TTC549 (cell line): ENCODE data around the gene TNFRSF12A.

Experiments
- FAIRE-seq: peaks from 2 replicates; lab custom pipeline; 2012; peaks lifted over from hg19 to GRCh38; lab: Jason Lieb, UNC

TNFRSF12A gene

GRCh38 chr16:3012828-3013420 lies 7.2 kb upstream of the TNFRSF12A start, which contains the start of gene CLDN9:
TSS of gene CLDN9 (plus strand) at chr16:3012923. CDS start at chr16:3013363, 440 bp downstream.
- no peak for FAIRE-seq

GRCh38 chr16:3013491-3013951 lies 6.6 kb upstream of the TNFRSF12A start:
- FAIRE-seq: no peak

GRCh38 chr16:3013998-3014690 lies 6.0 kb upstream of the TNFRSF12A start:
- no peak for FAIRE-seq

- FAIRE-seq: no peak
These were observed 5.2 kb upstream of the TNFRSF12A start for GRCh38 chr16:3014971-3015370.

- FAIRE-seq: no peak
These were observed 4.2 kb upstream of the TNFRSF12A start for GRCh38 chr16:3015865-3016521.

- no peak for FAIRE-seq
These were observed 2.8 kb upstream of the TNFRSF12A start for GRCh38 chr16:3017344-3017743.

GRCh38 chr16:3017794-3018506 lies 2.2 kb upstream of the TNFRSF12A start, which contains the start of gene CLDN6:
TSS of gene CLDN6 (minus strand) at chr16:3018183. CDS start at chr16:3016021, 2,162 bp downstream.
- no peak for FAIRE-seq

GRCh38 chr16:3019594-3020246 lies 448 bp upstream of the TNFRSF12A start:
- no peak for FAIRE-seq

GRCh38 chr16:3020604-3021448 lies 658 bp downstream of the TNFRSF12A start:
- no peak for FAIRE-seq

- FAIRE-seq: peak; percentile 74
These were observed 1.5 kb downstream of the TNFRSF12A start for GRCh38 chr16:3021449-3022207.

- no peak for FAIRE-seq
These were observed 2.1 kb downstream of the TNFRSF12A start for GRCh38 chr16:3022208-3022683.

- no peak for FAIRE-seq
These were observed 2.7 kb downstream of the TNFRSF12A start for GRCh38 chr16:3022684-3023414.

GRCh38 chr16:3023415-3023668 lies 3.2 kb downstream of the TNFRSF12A start:
- no peak for FAIRE-seq

- peak; percentile 47 for FAIRE-seq
These were observed 3.7 kb downstream of the TNFRSF12A start, which contains the start of the genes HCFC1R1 and THOC6 for GRCh38 chr16:3023669-3024478. TSS of gene HCFC1R1 (minus strand) at chr16:3023942. CDS start at chr16:3023941, 1 bp downstream. TSS of gene THOC6 (plus strand) at chr16:3024035. CDS start at chr16:3024327, 292 bp downstream.

- FAIRE-seq: no peak
These were observed 5.1 kb downstream of the TNFRSF12A start for GRCh38 chr16:3025032-3026002.

GRCh38 chr16:3026003-3026378 lies 5.8 kb downstream of the TNFRSF12A start:
- FAIRE-seq: no peak
